NCI-H2107 (cell line): Measurements from ENCODE around the gene ATF3.

Experiments used
- DNase-seq: peaks from one replicate; lab custom pipeline; 2025; lab: John Stamatoyannopoulos, UW

Gene ATF3

GRCh38 chr1:212608959-212609700 is 569 bp downstream of the ATF3 start:
- DNase-seq, result peak; percentile 38

GRCh38 chr1:212609701-212610574 is 1.4 kb downstream of the ATF3 start:
- DNase-seq, result no peak

- DNase-seq, result no peak
Observed at GRCh38 chr1:212610575-212610967, 2.0 kb downstream of the ATF3 start.

- DNase-seq, result peak; percentile 60
Observed at GRCh38 chr1:212611000-212611948, 2.7 kb downstream of the ATF3 start.

DNA sequence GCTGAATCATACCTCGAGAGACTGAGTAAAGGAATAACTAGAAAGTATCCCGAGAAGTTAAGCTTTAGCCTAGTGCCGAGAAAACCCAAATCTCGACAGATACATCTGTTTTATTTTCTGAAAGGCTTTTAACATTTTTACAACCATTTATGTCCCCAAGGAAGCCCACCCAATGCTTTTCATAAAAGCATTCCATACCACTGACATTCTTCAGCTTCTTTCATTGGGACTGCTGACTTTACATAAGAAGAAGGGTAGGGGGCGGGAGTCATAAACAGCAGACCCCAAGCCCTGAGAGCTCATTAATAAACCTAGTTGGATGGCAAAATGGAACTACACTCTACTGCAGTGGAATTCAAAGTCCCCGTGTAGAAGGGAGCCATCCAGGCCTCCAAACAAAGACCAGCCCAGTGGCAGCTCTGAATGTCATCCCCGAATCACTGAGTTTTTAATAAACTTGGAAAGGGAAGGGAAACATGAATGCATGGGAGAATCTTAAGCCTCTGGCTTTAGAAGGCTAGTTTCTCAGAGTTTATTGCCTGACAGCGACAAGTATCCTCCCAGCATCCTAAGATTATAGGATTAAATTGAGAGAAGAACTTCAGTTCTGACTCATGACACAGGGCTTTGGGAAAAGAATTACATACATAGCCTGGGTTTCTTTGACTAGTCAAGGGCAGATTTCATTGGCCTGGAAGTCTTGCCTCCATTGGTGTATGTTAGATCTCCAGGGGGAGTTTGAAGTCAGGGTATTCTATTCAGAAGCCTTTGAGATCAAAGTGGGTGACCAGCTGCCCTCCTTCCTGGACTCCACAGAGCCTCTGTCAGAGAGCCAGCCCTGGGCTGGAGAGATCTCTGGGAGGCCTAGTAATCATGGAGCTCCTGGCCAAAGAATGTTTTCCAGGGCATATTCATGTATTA is 3.7 kb downstream of the ATF3 start:
- DNase-seq, result no peak

DNA sequence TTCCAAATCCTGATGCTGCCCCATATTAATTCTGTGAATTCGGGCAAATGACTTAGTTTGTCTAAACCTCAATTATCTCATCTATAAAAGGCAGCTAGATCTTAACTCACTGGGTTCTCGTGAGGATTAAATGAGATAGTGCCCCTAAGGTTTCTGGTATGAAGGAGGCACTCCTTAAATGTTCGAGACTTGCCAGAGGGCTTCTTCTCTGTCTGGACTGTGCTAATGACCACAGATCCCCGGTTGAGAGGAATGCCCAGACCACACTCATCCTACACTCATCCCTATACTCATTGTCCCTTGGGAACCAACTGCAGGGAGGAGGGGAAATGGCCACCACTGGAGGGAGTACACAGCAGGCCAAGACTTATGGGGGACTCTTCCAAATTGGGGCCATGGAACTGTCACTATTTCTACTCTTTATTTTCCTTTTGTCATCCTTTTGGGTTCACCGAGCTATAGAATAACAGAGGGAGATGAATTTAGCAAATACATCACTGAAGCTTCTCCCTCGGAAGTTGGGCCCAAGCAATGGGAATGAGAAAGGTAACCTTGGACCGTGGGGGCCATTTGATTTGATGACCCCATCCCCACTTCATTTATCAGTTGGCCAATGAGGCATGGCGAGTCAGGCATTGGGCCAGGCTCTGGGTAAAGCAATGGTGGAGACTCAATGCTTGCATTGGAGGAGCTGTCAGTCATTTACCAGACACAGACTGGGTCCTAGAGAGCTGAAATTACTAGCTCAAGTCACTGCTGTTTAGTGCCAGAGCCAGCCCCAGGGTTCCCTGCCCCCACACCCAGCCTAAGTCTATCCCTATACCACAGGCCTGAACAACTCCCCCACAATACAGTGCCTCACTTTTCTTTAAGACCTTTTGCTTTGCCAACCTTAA is 5.1 kb downstream of the ATF3 start:
- DNase-seq, result no peak

DNA sequence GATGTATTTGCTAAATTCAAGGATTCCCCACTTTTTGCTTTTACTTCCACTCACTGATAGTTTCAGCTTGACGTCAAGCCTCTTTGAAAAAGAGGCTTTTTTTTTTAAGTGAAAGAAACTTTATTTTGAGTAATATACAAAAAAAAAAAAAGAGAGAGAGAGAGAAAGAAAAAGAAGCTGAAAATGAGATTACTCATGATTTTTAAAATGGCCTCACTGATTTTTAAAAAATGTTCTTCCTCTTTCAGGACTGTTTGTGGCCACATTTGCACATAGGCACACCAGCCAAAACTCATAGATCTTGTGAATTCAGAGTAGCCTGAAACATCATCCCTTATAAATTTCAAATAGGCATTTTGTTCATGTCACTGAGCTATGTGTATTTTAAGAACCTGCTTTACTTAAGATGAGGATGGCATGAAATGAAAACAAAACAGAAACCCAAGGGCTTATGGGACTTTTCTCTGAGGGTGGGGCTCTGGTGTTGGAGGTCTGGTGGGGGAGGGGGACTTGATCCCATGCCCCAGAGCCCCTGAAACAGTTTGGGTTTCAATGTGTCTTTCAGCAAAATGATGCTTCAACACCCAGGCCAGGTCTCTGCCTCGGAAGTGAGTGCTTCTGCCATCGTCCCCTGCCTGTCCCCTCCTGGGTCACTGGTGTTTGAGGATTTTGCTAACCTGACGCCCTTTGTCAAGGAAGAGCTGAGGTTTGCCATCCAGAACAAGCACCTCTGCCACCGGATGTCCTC is 6.1 kb downstream of the ATF3 start:
- DNase-seq, result no peak

GRCh38 chr1:212615201-212615470 is 6.6 kb downstream of the ATF3 start:
- no peak for DNase-seq

- no peak for DNase-seq
Observed at GRCh38 chr1:212618466-212619210, 10.1 kb downstream of the ATF3 start.

DNA sequence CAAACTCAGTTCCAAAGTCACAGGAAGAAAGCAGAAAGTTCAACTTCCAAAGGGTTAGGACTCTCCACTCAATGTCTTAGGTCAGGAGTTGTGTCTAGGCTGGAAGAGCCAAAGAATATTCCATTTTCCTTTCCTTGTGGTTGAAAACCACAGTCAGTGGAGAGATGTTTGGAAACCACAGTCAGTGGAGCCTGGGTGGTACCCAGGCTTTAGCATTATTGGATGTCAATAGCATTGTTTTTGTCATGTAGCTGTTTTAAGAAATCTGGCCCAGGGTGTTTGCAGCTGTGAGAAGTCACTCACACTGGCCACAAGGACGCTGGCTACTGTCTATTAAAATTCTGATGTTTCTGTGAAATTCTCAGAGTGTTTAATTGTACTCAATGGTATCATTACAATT is 11.7 kb downstream of the ATF3 start:
- DNase-seq, result no peak

GRCh38 chr1:212621043-212621948 is 12.7 kb downstream of the ATF3 start:
- no peak for DNase-seq

DNA sequence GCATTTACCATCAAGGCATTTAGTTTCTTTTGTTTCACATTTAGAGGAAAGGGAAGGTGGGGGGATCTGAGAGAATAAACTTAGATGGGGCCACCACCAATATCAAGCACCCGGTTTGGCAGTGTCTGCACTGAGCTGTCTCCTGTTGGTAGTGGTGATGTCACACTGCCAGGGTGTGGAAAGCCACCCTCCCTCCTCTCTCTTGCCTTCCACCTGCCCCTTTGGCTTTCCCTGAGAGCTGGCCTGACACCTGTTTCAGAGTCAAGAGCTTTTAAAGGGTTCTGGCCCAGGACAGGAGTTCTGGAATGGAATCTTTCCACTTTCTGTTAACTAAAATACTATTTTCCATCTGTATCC is 13.4 kb downstream of the ATF3 start:
- DNase-seq, result no peak

GRCh38 chr1:212622467-212622866 is 13.9 kb downstream of the ATF3 start:
- no peak for DNase-seq

- DNase-seq, result peak; percentile 44
Observed at GRCh38 chr1:212622906-212623305, 14.3 kb downstream of the ATF3 start.

- no peak for DNase-seq
Observed at GRCh38 chr1:212623603-212624002, 15.0 kb downstream of the ATF3 start.

GRCh38 chr1:212624976-212625501 is 16.5 kb downstream of the ATF3 start:
- DNase-seq, result no peak

DNA sequence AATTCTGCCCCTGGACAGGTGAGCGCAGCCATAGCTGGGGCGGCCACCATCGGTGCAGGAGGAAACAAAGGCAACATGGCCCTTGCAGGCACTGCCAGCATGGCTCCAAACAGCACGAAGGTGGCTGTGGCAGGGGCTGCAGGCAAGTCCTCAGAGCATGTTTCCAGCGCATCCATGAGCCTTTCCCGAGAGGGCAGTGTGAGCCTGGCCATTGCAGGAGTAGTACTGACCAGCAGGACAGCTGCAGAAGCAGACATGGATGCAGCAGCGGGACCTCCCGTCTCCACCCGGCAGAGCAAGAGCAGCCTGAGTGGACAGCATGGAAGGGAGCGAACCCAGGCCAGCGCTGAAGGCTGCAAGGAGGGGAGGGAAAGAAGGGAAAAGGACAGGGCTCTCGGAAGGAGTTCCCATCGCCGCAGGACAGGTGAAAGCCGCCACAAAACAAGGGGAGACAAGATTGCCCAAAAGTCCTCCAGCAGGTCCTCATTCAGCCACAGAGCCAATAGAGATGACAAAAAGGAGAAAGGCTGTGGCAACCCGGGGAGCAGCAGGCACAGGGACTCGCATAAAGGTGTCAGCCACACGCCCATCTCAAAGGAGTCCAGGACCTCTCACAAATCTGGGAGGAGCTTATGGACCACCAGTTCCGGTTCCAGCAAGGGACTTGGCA is 17.4 kb downstream of the ATF3 start:
- no peak for DNase-seq
